ENCODE data around the gene UTY. TPM values are rescaled to one million over a fixed set of nuclear protein-coding genes. Genes with fewer than 3 reads are reported as not detected.

UTY gene
- total RNA-seq (10 to 100 TPM; 55.8 to 58.5 TPM), polyA plus RNA-seq (ENCODE audit: insufficient read depth, low read depth, low replicate concordance) (6.7 TPM)
- long read RNA-seq, donor 1, result 0 reads
- long read RNA-seq, donor 2, result 0 reads

DNA sequence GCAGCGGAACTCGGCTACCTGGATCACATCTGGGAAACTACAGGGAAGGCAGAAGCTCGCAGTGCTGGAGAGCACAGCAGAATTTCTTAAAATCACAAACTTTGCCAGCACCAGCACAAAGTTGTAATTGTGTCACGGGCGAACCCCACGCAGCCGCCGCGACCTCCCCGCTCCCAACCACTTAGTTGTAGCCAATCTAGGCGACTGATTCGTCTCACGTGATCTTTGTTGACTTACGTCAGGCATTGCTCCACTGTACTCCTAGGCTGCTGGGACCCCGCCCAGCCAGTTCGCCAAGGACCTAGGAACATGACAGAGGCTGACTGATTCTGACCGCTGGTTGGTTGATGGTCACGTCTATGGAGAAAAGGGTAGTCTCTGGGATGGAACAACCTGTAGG is at the start of gene UTY:
Gene UTY (minus strand): TSS at position 206 of the 400 bp plus-strand sequence. CDS start 368 bp downstream, outside the sequence.
- peak; percentile 95 for DNase-seq
- Histone ChIP-seq H3K9me3 (no peaks in the 10 kb centered on the region), H3K4me1 (no peaks in the 10 kb centered on the region), H3K27me3 (no peaks in the 10 kb centered on the region), H3K36me3 (ENCODE audit: low read depth, missing control alignments) (no peaks in the 10 kb centered on the region), H3K27ac (peak within 1 kb of the TSS; percentile 89 to 93), H3K4me3 (peak within 1 kb of the TSS; percentile 62 to 81)
- TF ChIP-seq POLR2A (IDR thresholded peaks at IDR 0.05) (peak; percentile 38), CTCF (IDR thresholded peaks at IDR 0.05) (no peak)
- intact Hi-C loops (cut with DNase I; ENCODE audit: low total_unique reads), result no loop called here
- 1 to 3% methylated on average over 6 to 18 of the region's 18 CpGs for WGBS, 2 donors

DNA sequence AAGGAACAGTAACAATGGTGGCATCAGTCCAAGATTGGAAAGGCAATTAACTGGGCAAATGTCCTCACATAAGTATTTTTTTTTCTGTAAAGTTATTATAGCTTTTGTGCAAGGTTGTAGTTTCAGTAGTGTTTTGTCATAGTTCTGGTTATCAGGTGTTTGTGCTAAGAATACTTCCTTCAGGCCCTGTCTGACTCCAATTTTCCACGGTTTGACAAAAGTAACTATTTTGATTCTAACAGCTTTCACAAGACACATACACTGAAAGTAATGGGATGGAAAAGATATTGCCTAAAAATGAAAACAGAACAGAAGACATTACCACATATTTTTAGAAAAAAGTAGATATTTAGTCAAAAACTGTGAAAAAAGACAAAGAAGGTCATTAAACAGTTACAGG is 40.6 kb upstream of the UTY start:
- WGBS, 2 donors, result 48 to 67% methylated on average over 1 of the region's 1 CpG
- TF ChIP-seq CTCF (IDR thresholded peaks at IDR 0.05) (no peak), POLR2A (IDR thresholded peaks at IDR 0.05) (no peak)
- Histone ChIP-seq H3K27me3 (no peaks in the 10 kb centered on the region), H3K9me3 (no peaks in the 10 kb centered on the region), H3K4me3 (no peak overlapping the region), H3K4me1 (no peaks in the 10 kb centered on the region), H3K36me3 (ENCODE audit: low read depth, missing control alignments) (no peaks in the 10 kb centered on the region), H3K27ac (no peak overlapping the region)
- intact Hi-C loops (cut with DNase I; ENCODE audit: low total_unique reads), result no loop called here
- DNase-seq, result no peak

GRCh38 chrY:13501215-13501614 is 21.4 kb upstream of the UTY start:
- Histone ChIP-seq H3K9me3 (no peaks in the 10 kb centered on the region), H3K4me1 (no peaks in the 10 kb centered on the region), H3K27me3 (no peaks in the 10 kb centered on the region), H3K27ac (no peak overlapping the region), H3K36me3 (ENCODE audit: low read depth, missing control alignments) (no peaks in the 10 kb centered on the region), H3K4me3 (no peak overlapping the region)
- intact Hi-C loops (cut with DNase I; ENCODE audit: low total_unique reads), result no loop called here
- DNase-seq, result no peak
- TF ChIP-seq CTCF (IDR thresholded peaks at IDR 0.05) (no peak), POLR2A (IDR thresholded peaks at IDR 0.05) (no peak)
- WGBS, 2 donors, result 85 to 95% methylated on average over 1 of the region's 1 CpG

- Histone ChIP-seq H3K27ac (no peak overlapping the region), H3K4me1 (no peaks in the 10 kb centered on the region), H3K36me3 (ENCODE audit: low read depth, missing control alignments) (no peaks in the 10 kb centered on the region), H3K27me3 (no peaks in the 10 kb centered on the region), H3K4me3 (no peak overlapping the region), H3K9me3 (no peaks in the 10 kb centered on the region)
- WGBS, 2 donors, result 82 to 94% methylated on average over 3 of the region's 3 CpGs
- DNase-seq, result no peak
- TF ChIP-seq POLR2A (IDR thresholded peaks at IDR 0.05) (no peak), CTCF (IDR thresholded peaks at IDR 0.05) (no peak)
- intact Hi-C loops (cut with DNase I; ENCODE audit: low total_unique reads), result no loop called here
Measured at GRCh38 chrY:13493737-13494136, 13.9 kb upstream of the UTY start.

- H3K9me3 ChIP-seq, result no peaks in the 10 kb centered on the region
- no peak overlapping the region for H3K4me3 ChIP-seq
- H3K4me1 ChIP-seq, result no peaks in the 10 kb centered on the region
- intact Hi-C loops (cut with DNase I; ENCODE audit: low total_unique reads), result no loop called here
- DNase-seq, result no peak
- H3K27me3 ChIP-seq, result no peaks in the 10 kb centered on the region
- no peaks in the 10 kb centered on the region for H3K36me3 ChIP-seq (ENCODE audit: low read depth, missing control alignments)
- TF ChIP-seq POLR2A (IDR thresholded peaks at IDR 0.05), result no peak
- no peak for TF ChIP-seq CTCF (IDR thresholded peaks at IDR 0.05)
- 94 to 95% methylated on average over 2 of the region's 2 CpGs for WGBS, 2 donors
- no peak overlapping the region for H3K27ac ChIP-seq
Measured at GRCh38 chrY:13492408-13492807, 12.6 kb upstream of the UTY start.
